Lower leg skin (tissue), 3 donors: ENCODE data around the gene ANKHD1.

Source experiments
- POLR2A ChIP-seq, 2 donors: fragments of 450-650 bp; IDR thresholded peaks; one replicate each; pipeline ENCODE4 v1.6.1; 2016 to 2017; ENCODE audit warnings: antibody characterized with exemption in 2 of 2, mild to moderate bottlenecking in 1 of 2, moderate library complexity in 1 of 2
- TF ChIP-seq, protein P1 (sequence below), 3 donors: fragments of 450-650 bp; IDR thresholded peaks; one replicate each; pipeline ENCODE4 v1.5.1; 2016; ENCODE audit warnings: antibody characterized with exemption in 3 of 3, mild to moderate bottlenecking in 3 of 3, moderate library complexity in 2 of 3

DNA sequence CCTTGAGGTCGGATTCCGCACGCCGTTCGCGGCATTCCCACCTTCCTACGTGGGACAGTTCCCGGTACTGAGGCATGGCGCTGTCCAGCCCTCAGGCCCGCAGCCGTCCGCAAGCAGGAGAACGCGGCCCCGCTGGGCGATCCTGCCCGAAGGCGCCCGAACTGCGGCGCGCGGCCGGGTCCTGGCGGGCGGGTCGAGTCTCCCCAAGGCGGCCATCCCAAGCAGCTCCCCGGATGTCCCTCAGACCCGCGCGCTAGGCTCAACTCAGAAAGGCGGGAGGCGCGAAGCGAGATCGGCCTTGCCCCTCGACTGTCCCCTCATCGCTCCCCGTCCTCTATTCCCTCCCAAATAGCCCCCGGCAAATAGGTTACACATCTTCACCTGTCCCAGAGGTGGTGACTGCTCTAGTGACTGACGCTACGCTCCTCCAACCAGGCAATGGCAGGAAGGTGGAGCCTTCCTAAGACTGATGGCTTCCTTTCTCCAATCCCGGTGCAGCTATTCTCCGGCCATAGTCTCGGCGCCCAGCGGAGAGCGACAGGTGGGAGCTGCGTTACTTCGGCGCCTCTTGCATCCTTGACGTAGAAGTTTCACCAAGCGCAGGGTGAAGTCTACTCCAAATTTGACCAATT lies 787 bp upstream of the ANKHD1 start:
- peak in 1 of 2 donors; percentile 0 for TF ChIP-seq POLR2A (IDR thresholded peaks at IDR 0.05)
- TF ChIP-seq, protein P1, sequence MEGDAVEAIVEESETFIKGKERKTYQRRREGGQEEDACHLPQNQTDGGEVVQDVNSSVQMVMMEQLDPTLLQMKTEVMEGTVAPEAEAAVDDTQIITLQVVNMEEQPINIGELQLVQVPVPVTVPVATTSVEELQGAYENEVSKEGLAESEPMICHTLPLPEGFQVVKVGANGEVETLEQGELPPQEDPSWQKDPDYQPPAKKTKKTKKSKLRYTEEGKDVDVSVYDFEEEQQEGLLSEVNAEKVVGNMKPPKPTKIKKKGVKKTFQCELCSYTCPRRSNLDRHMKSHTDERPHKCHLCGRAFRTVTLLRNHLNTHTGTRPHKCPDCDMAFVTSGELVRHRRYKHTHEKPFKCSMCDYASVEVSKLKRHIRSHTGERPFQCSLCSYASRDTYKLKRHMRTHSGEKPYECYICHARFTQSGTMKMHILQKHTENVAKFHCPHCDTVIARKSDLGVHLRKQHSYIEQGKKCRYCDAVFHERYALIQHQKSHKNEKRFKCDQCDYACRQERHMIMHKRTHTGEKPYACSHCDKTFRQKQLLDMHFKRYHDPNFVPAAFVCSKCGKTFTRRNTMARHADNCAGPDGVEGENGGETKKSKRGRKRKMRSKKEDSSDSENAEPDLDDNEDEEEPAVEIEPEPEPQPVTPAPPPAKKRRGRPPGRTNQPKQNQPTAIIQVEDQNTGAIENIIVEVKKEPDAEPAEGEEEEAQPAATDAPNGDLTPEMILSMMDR (IDR thresholded peaks at IDR 0.05) = no peak
